GM12865 (cell line): ENCODE results near the gene SMIM31.

Experiments
- DNase-seq: peaks from one replicate; pipeline ENCODE4 v3.0.0; 2010; ENCODE audit warnings: low read depth
- H3K4me3 ChIP-seq: 2 replicates; pipeline ENCODE4 v1.5.1; 2011; ENCODE audit warnings: mild to moderate bottlenecking, low read depth, low read length, control low read depth
- TF ChIP-seq, protein P1 (sequence below): IDR thresholded peaks from 2 replicates; pipeline ENCODE4 v1.5.1; 2011; ENCODE audit warnings: low read length, control low read depth, low read depth, inconsistent platforms; ENCODE audit not compliant: insufficient read depth; ENCODE audit errors: missing control alignments

The SMIM31 gene

DNA sequence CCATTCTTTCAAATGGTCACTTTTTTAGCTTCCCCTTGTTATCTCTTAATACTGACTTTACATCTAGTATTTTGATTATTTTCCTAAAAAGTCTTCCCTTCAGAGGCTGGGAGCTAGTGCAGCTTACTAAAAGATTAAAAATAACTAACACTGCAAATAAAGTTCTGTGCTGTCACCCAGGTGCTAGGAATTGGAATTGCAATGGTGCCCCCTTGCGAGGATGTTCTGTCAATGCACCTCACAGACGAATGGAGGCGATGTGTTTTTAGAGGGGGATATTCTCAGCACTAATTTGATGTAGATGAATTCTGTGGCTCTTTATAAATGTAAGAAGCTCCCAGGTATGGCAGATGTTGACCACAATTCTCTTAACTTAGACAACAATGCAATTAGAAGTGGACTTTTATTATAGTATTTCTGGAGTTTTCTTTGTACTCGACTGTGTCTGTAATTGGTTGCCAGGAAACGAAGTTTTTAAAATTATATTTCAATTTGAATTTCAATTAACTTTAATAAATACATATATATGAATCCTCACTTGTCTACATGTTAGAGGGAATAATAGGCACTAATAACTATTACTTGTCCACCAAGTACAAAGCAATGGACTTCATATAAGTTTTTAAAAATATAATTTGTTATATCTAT lies 22.0 kb upstream of the SMIM31 start:
- peak; percentile 66 for DNase-seq
- H3K4me3 ChIP-seq, result no peak overlapping the region
- TF ChIP-seq, protein P1, sequence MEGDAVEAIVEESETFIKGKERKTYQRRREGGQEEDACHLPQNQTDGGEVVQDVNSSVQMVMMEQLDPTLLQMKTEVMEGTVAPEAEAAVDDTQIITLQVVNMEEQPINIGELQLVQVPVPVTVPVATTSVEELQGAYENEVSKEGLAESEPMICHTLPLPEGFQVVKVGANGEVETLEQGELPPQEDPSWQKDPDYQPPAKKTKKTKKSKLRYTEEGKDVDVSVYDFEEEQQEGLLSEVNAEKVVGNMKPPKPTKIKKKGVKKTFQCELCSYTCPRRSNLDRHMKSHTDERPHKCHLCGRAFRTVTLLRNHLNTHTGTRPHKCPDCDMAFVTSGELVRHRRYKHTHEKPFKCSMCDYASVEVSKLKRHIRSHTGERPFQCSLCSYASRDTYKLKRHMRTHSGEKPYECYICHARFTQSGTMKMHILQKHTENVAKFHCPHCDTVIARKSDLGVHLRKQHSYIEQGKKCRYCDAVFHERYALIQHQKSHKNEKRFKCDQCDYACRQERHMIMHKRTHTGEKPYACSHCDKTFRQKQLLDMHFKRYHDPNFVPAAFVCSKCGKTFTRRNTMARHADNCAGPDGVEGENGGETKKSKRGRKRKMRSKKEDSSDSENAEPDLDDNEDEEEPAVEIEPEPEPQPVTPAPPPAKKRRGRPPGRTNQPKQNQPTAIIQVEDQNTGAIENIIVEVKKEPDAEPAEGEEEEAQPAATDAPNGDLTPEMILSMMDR, result peak; percentile 82

DNA sequence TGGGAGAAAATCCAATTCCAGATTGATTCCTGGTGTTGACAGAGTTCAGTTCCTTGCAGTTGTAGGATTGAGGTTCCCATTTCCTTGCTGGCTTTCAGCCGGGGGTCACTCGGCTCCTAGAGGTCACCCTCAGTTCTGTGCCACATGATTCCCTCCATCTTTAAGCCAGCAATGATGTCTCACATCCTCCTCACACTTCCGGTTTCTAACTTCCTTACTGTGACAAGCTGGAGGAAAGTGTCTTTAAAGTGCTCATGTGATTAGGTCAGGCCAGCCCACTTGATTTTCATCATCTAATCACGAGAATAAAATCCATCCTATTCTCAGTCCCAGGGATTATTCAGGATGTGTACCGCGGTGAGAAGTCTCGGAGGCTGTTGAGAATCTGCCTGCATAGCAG lies 19.4 kb upstream of the SMIM31 start:
- DNase-seq, result no peak
- TF ChIP-seq, protein P1, result no peak
- H3K4me3 ChIP-seq, result no peak overlapping the region

DNA sequence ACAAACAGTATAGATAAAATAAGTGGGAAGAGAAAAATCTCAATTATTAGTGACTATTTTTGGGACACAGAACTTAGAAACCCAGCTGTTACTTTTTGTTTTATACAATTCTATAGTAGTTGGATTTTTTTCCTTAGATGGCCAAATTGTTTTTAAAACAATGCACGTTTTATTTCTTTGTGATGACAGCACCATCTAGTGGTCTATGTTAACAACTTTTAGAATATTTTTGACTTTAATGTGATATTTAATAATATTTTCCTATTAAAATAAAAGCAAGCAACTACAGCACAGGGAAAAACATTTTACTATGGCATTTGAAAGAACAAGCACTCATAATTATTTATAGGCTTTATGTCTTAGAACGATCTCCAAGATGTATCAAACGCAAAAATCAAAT lies 5.6 kb upstream of the SMIM31 start:
- H3K4me3 ChIP-seq, result no peak overlapping the region
- DNase-seq, result no peak
- TF ChIP-seq, protein P1, result no peak

DNA sequence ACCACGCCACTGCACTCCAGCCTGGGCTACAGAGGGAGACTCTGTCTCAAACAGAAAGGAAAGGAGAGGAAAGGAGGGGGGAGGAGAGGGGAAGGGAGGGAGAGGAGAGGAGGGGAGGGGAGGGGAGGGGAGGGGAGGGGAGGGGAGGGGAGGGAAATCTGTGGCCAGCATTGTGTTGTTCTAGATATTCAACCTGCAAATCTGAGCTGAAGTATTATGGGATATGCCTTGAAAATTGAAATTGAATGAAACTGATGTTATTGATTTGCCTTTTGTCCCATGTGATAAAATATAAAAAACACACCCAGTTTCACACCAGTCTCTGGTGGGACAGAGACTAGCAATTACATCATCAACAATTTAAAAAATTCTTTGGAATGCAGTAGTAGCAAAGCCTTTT lies 1.5 kb downstream of the SMIM31 start:
- no peak for DNase-seq
- H3K4me3 ChIP-seq, result no peak overlapping the region
- TF ChIP-seq, protein P1, result no peak

DNA sequence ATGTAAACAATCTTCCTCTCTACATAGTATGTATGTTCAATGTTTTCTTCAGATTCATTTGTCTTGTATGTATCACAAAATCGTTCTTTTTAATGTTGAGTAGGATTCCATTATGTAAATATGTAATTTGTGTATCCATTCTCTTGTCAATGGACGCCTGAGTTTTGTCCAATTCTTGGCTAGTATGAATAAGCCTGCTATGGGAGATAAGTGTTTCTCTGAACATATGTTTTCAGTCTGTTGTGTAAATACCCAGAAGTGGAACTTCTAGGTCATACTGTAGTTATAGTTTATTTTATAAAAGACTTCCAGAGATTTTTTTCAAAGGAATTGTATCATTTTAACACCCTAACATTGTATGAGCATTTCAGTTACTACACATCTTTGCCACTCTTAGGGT lies 2.8 kb downstream of the SMIM31 start:
- no peak overlapping the region for H3K4me3 ChIP-seq
- no peak for DNase-seq
- TF ChIP-seq, protein P1, result no peak

DNA sequence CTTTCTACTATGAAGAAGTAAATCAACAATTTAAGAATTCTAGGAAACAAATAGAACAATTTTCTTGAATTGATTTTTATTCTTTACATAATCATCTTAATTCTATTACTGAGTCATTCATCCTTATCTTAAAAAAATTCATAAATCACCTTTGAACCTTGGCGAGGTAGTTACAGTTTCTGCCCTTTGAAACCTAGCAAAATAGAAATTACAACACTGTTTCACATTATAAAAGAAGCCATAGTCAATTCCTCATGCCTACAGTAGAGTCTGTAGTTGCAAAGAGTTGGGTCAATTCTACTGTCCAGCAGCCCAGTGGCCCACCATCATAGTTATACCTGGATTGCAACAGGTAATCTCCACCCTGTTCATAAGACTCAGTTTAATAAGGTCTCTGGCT lies 7.3 kb downstream of the SMIM31 start:
- no peak for DNase-seq
- H3K4me3 ChIP-seq, result no peak overlapping the region
- TF ChIP-seq, protein P1, result no peak

DNA sequence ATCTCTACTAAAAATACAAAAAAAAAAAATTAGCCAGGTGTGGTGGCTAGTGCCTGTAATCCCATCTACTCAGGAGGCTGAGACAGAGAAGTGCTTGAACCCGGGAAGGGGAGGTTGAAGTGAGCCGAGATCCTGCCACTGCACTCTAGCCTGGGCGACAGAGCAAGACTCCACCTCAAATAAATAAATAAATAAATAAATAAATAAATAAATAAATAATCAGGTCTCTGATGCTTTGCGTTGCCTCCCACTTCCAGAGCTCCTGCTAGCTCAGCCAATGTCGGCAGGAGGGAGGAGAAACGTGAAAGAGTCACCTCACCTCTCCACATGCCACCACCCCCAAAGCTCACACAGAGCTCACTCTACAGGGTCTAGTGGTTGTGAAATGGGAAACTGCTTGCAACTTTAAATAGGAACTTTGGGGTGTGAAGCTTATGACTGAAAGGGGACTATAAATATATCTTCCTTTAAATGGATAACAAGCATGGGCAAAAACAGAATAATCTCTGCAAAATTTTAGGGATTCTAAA lies 7.9 kb downstream of the SMIM31 start:
- no peak overlapping the region for H3K4me3 ChIP-seq
- TF ChIP-seq, protein P1, result no peak
- no peak for DNase-seq
